ENCODE results near the gene GRIN2A. TPM values are rescaled to one million over a fixed set of nuclear protein-coding genes. Genes with fewer than 3 reads are reported as not detected.

Gene GRIN2A
- total and polyA plus RNA-seq, 2 of the 8 experiments (the other 6 are each of a cell fraction or from before 2014, with no cell fraction given) = 0.18 to 1.8 TPM

GRCh38 chr16:10196999-10197398 is 14.8 kb upstream of the GRIN2A start:
- Histone ChIP-seq H2BK120ac (replicated peaks; ENCODE audit: low read depth, low read length) (no peak overlapping the region), H3K9ac (replicated peaks in 1 of 4; ENCODE audit: extremely low read depth in 1 of 4, low read depth in 3 of 4, low read length in 3 of 4) (no peak overlapping the region), H2AFZ (ENCODE audit: low read length) (no peak overlapping the region), H3K14ac (ENCODE audit: insufficient read length) (no peak overlapping the region), H3K9me3 (ENCODE audit: insufficient read depth in 2 of 2, low read depth in 1 of 2, low read length in 1 of 2) (no peaks in the 10 kb centered on the region), H2AK5ac (ENCODE audit: low read depth, low read length) (no peak overlapping the region), H3K18ac (ENCODE audit: extremely low read depth, low read length) (no peak overlapping the region), H2BK15ac (ENCODE audit: low read length) (no peak overlapping the region), H3K23ac (ENCODE audit: insufficient read length) (no peak overlapping the region), H2BK5ac (ENCODE audit: low read depth, low read length) (no peak overlapping the region), H4K20me1 (replicated peaks in 1 of 2; ENCODE audit: control insufficient read depth in 1 of 2, insufficient read depth in 2 of 2, low read length in 2 of 2) (no peaks in the 10 kb centered on the region), H3K27me3 (replicated peaks in 1 of 4; ENCODE audit: control insufficient read depth in 3 of 4, extremely low read depth in 1 of 4, insufficient read depth in 3 of 4, low read length in 3 of 4) (no peaks in the 10 kb centered on the region), H3K79me1 (ENCODE audit: low read depth, low read length) (no peaks in the 10 kb centered on the region), H3K23me2 (ENCODE audit: low read depth, low read length) (no peaks in the 10 kb centered on the region), H3K4me2 (ENCODE audit: insufficient read depth in 1 of 2, low read depth in 2 of 2, low read length in 2 of 2) (no peak overlapping the region), H3K27ac (ENCODE audit: low read depth, low read length) (no peak overlapping the region), H3K4me3 (ENCODE audit: extremely low read depth in 1 of 4, insufficient read depth in 2 of 4, low read depth in 3 of 4, low read length in 4 of 4) (no peak overlapping the region), H2BK20ac (ENCODE audit: low read length) (no peak overlapping the region), H4K8ac (ENCODE audit: extremely low read depth, insufficient read depth, low read length) (no peak overlapping the region), H3K79me2 (ENCODE audit: control insufficient read depth in 1 of 2, insufficient read depth in 2 of 2, low read length in 2 of 2) (no peaks in the 10 kb centered on the region), H4K91ac (replicated peaks; ENCODE audit: insufficient read length, low read length) (no peak overlapping the region), H3K4me1 (replicated peaks in 1 of 4; ENCODE audit: control insufficient read depth in 3 of 4, insufficient read depth in 4 of 4, low read length in 3 of 4) (no peaks in the 10 kb centered on the region; a peak in 1 of 7 replicates), H2BK12ac (ENCODE audit: low read depth, low read length) (no peak overlapping the region), H4K5ac (ENCODE audit: insufficient read length, low read depth, low read length) (no peak overlapping the region), H3K36me3 (ENCODE audit: control insufficient read depth in 2 of 4, insufficient read depth in 4 of 4, low read length in 3 of 4) (no peaks in the 10 kb centered on the region), H3K56ac (replicated peaks; ENCODE audit: insufficient read length, low read depth, low read length) (no peak overlapping the region), H3K4ac (replicated peaks; ENCODE audit: insufficient read length, low read depth, low read length) (no peak overlapping the region)
- ChIA-PET CTCF (ENCODE audit: partially characterized antibody) (interaction anchor here (0.6 to 1.3 kb wide), 4 partner anchors 10 to 927 kb away, joined by 3 read pairs; no protein-coding TSS in a partner anchor), POLR2A (ENCODE audit: partially characterized antibody) (no interaction called here)
- DNase-seq (ENCODE audit: low read depth in 1 of 2, low spot score in 2 of 2) (no peak), FAIRE-seq (no peak)
- 89% methylated on average over 2 of the region's 2 CpGs; no CpG with 5 or more reads in 1 of the 2 experiments for WGBS, 2 experiments (ENCODE audit: extremely low coverage in 1 of 2, insufficient coverage in 1 of 2, insufficient read length in 1 of 2, insufficient replicate concordance in 2 of 2, low coverage in 1 of 2, low lambda C conversion rate in 2 of 2, missing lambda C conversion rate in 1 of 2)
- TF ChIP-seq CEBPB (IDR thresholded peaks at IDR 0.05; ENCODE audit: low read depth, low read length) (peak; percentile 66; the same call in 1 of the 2 replicates), RNF2 (IDR thresholded peaks at IDR 0.05; ENCODE audit: borderline replicate concordance, low read depth, low read length, missing control alignments, poor library complexity, severe bottlenecking) (no peak)
